Eye (tissue), 1 donor: Measurements from ENCODE around the gene MARCKSL1.
"Not testable (repeated sequence)": the region's sequence is repeated elsewhere in the genome, so short reads cannot be mapped to it uniquely, and the experiment has no call there.

Source experiments
- DNase-seq: peaks from one replicate; pipeline ENCODE4 v3.0.0-alpha.2; 2015

MARCKSL1 gene

GRCh38 chr1:32331549-32331948 lies 4.5 kb downstream of the MARCKSL1 start:
- no peak for DNase-seq

GRCh38 chr1:32330558-32331151 lies 5.4 kb downstream of the MARCKSL1 start:
- DNase-seq = no peak

GRCh38 chr1:32329931-32330466 lies 6.0 kb downstream of the MARCKSL1 start:
- DNase-seq = no peak

- no peak for DNase-seq
Observed at GRCh38 chr1:32327204-32327603, 8.8 kb downstream of the MARCKSL1 start.

GRCh38 chr1:32321712-32322291 lies 14.2 kb downstream of the MARCKSL1 start:
- no peak for DNase-seq

GRCh38 chr1:32318127-32318869 lies 17.7 kb downstream of the MARCKSL1 start:
- no peak for DNase-seq

GRCh38 chr1:32316903-32317277 lies 19.1 kb downstream of the MARCKSL1 start:
- DNase-seq = no peak

GRCh38 chr1:32311709-32312393 lies 24.2 kb downstream of the MARCKSL1 start:
- DNase-seq = no peak

- DNase-seq = no peak
Observed at GRCh38 chr1:32309960-32310359, 26.1 kb downstream of the MARCKSL1 start.

GRCh38 chr1:32307324-32307723 lies 28.7 kb downstream of the MARCKSL1 start:
- no peak for DNase-seq

GRCh38 chr1:32305310-32305709 lies 30.7 kb downstream of the MARCKSL1 start:
- DNase-seq = no peak

GRCh38 chr1:32303997-32304622 lies 31.9 kb downstream of the MARCKSL1 start:
- DNase-seq = no peak

- no peak for DNase-seq
Observed at GRCh38 chr1:32303358-32303757, 32.7 kb downstream of the MARCKSL1 start.

- no peak for DNase-seq
Observed at GRCh38 chr1:32299327-32299726, 36.7 kb downstream of the MARCKSL1 start.

- not testable (repeated sequence) for DNase-seq
Observed at GRCh38 chr1:32298211-32298610, 37.8 kb downstream of the MARCKSL1 start.

- peak; percentile 95 for DNase-seq
Observed at GRCh38 chr1:32291708-32292538, 44.1 kb downstream of the MARCKSL1 start, which contains the start of gene HDAC1. Gene HDAC1 (plus strand): TSS chr1:32292083. CDS start chr1:32292170, 87 bp downstream.

- no peak for DNase-seq
Observed at GRCh38 chr1:32291145-32291707, 44.8 kb downstream of the MARCKSL1 start.

- no peak for DNase-seq
Observed at GRCh38 chr1:32289256-32289655, 46.8 kb downstream of the MARCKSL1 start.

- DNase-seq = no peak
Observed at GRCh38 chr1:32286763-32287162, 49.3 kb downstream of the MARCKSL1 start.

GRCh38 chr1:32285658-32286057 lies 50.4 kb downstream of the MARCKSL1 start:
- no peak for DNase-seq

- not testable (repeated sequence) for DNase-seq
Observed at GRCh38 chr1:32284777-32285176, 51.3 kb downstream of the MARCKSL1 start.
